ENCODE data around the gene TP63.

The TP63 gene

GRCh38 chr3:189786479-189787064, 155.4 kb downstream of the TP63 start:
- no peak for DNase-seq

DNA sequence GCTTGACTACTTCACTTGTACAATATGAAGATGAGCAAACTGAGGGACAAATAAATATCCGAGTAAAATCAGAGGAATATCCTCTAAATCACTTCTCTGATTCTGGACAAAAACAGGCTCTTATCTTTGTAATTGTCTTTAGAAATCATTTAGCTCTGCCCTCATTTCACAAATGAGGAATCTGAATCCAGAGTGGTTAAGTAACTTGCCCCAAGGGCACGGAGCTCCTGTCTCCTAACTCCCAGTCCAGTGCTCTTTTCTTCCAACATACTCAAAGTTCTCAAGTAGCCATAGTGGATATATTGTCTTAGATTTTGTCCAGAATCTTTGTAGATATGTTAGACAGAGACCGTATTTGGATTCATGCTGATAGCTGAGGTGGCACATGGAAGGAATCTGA, 156.0 kb downstream of the TP63 start:
- DNase-seq = no peak

DNA sequence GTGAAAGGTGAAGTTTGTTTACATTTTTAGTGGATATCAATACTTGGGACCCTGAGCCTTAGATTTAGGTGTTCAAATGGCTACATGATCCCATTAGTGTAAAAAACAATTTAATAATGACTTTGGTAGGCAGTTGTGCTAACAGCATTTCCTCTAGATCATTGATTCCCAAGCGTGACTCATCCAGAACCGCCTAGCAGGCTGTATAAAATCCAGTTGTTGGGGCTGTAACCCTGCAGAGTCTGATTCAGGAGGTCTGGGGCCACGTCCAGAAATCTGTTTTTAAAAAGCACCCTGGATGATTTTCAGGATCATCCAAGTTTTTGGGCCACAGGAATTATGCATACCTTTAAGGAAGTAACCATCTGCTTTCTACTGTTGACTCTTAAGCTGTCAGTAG, 156.4 kb downstream of the TP63 start:
- DNase-seq = no peak

GRCh38 chr3:189789432-189789831, 158.2 kb downstream of the TP63 start:
- no peak for DNase-seq

GRCh38 chr3:189790658-189791057, 159.5 kb downstream of the TP63 start:
- no peak for DNase-seq

DNA sequence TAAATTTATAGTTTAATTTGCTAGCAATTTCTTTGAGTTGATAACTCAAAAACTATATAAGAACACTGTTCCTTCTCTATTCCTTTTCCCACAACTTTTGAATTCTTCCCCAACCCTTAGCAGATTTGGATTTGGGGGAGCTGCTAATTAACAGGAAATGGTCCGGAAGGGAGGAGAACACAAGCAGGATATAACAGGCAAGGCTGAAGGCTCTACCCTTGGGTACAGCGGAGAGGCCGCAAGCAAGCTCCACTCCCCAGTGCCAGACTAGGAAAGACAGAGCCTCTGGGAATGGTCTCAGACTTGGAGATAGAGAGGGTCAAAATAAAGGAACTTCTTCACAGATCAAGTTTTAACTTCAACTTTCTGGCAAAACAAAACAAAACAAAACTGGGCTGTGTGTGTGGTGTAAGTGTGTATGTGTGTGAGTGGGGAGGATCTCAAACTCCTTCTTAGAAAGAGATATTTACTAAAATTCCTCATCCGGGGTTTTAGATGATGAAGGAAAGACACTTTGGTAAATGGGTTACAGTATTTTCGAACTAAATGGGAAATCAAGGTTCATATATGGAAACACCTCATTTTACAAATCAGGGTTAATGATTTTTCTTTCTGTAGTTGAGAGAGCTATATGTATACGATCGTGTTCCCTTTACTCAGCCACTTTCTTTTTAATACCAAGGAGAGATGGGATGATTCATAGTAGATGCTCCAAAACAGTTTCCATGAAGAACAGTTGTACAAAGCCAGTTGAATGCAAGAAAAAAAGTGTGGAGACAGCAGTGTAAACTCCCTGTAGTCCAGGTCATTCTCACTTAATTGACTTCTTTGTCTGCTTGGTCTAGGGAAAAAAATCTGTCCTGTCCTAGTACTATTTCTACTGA, 161.1 kb downstream of the TP63 start:
- DNase-seq = no peak

- DNase-seq = no peak
These were observed 163.3 kb downstream of the TP63 start for GRCh38 chr3:189794518-189794917.

GRCh38 chr3:189797103-189797750, 166.0 kb downstream of the TP63 start:
- no peak for DNase-seq

- no peak for DNase-seq
These were observed 168.2 kb downstream of the TP63 start for GRCh38 chr3:189799366-189799765.

DNA sequence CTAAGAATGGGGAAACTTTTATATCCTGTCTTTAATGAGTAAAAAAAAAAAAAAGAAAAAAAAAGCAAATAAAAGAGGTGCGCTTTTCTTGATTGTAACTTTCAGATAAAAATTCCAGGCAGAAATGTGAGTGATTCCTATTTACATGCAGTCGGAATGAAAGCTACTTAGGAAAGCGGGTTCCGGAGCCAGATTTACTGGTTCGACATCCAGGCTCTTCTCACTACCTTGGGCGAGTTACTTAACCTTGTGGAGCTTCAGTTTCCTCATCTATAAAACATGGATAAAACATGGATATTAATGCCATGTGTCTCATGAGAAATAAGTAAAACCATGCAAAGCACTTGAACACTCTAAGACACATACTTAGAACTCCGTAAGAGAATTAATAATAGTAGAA, 169.2 kb downstream of the TP63 start:
- no peak for DNase-seq

DNA sequence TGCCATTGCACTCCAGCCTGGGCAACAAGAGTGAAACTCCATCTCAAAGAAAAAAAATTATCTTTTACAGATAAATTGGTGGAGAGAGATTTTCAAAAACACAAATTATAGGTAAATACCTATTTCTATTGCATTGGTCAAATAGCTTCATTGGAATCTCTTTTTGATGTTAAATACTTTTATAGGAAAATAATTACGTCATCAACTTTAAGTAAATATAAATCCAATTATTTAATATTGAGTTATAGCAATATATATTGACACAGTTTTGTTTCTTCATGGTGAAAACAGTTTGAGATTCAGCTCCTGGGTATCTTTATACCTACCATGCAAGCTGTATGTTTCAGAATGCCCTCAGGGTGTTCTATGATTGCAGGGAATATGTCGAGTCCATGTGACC, 172.1 kb downstream of the TP63 start:
- DNase-seq = no peak

- no peak for DNase-seq
These were observed 174.3 kb downstream of the TP63 start for GRCh38 chr3:189805375-189806067.

DNA sequence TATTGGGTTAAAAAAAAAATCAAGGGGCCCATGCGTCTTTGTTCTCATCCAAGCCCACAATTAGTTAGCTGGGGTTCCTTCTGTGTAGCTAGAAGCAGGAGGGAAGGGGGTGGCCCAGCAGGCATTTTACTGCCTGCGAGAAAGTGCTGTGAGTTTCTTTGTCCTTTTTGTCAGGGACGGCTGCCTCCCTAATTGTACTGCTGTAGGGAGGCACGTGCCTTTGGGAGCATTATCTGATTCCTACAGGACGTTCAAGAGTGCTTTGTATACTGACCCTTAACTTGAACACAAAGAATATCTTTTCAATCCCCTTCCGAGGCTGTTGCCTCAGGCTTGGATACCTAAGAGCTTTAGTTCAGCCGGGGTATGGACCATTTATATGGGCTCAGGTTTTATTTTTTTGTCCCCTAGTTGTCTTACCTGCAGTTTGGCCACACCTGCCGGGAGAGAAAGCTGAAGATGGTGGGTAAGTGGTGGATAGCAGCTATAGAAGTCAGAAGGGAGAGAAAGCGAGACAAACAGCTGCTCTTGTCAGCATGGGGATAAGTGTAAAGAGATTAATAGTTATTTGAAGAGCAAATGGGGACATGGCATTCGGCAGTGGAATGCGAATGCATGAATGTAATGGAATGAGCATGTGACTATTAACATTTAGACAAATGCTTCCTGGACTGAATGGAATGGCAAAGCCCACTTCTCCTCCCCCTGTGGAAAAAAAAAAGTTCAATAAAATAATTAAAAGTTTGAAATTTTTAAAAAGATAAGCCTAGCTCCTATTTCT, 175.2 kb downstream of the TP63 start:
- peak; percentile 74 for DNase-seq

DNA sequence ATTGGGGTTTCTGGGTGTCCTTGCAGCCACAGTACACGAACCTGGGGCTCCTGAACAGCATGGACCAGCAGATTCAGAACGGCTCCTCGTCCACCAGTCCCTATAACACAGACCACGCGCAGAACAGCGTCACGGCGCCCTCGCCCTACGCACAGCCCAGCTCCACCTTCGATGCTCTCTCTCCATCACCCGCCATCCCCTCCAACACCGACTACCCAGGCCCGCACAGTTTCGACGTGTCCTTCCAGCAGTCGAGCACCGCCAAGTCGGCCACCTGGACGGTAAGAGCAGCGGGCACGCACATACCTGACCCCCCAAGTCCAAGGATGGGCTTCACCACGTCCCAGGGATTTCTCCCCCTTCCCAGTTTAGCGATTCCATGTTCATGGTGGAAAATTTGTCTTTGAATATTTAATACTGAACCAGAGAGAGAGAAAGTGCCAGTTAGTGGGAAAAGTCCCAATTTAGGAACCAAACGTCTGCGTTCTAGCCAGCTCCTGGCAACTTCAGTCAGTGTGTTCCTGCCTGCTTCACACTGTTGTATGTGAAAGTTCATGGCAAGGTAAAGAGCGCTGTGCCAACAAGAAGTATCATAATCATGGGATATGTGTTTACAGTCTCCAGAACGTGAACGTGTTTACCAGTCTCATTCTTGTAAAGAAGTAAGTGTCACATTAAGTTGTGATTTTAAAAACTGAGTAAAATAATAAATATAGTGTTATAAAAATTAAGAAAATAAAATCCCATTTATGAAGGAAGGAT, 177.2 kb downstream of the TP63 start:
- DNase-seq = no peak

DNA sequence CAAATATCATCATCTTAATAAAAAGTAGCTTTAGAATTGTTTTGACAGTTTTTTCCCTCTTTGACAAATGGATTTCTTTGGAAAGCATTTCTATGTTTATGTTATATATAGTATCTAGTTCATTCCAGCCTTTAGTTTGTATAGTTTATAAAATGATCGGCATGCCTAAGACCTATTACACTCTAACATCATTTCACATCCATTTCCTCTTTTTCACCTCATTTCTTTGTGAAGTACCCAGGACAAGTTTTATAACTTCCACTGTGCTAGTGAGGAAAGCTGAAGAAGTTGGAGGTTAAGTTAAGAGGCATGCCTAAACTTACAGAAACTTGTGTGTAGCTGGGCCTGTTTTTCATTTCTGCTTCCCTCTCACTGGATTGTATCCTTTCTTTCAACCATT, 178.4 kb downstream of the TP63 start:
- no peak for DNase-seq

GRCh38 chr3:189812806-189813465, 181.7 kb downstream of the TP63 start:
- DNase-seq = no peak

- DNase-seq = no peak
These were observed 182.6 kb downstream of the TP63 start for GRCh38 chr3:189813647-189814240.

DNA sequence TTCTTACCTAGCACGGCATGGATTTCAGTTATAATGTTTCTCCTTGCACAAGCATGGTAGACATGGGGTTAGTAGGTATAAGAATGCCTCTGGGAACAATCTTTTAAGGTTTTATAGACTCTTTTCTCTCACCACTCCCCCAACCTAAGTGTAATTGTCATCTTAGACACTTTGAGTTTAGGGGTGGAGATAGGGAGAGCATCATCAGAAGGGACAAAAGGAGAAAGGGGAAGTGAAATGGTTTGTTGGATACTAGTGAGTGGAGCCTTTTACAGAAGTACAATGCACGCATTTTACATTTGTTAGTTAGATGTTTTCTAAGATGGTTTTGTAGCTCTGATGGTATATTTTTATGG, 189.2 kb downstream of the TP63 start:
- no peak for DNase-seq

DNA sequence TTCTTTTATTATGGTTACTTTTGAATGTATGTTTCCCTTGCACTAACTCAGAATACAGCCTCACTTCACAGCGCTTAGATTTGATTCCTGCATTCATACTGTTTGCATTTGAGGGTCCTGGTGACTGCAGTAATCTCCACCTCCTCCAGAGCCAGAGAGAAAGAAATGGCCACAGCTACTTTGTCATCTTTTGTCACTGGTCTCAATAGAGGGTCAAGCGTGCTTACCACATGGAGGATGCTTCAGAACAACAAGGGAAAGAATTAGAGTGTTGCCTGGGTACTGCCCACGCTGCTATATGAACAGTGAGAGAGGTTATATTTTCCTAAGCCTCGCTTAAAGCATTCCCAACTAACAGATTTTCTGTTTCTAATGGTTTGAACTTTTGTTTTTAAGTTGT, 190.1 kb downstream of the TP63 start:
- no peak for DNase-seq

GRCh38 chr3:189822726-189823125, 191.5 kb downstream of the TP63 start:
- no peak for DNase-seq

Data from NCI-H345 (cell line).